ENCODE measurements around the gene EPOP.
"Not testable (repeated sequence)": the region's sequence is repeated elsewhere in the genome, so short reads cannot be mapped to it uniquely, and the experiment has no call there.

The EPOP gene

GRCh38 chr17:38628441-38628840 lies 46.3 kb downstream of the EPOP start:
- peak; percentile 4 for DNase-seq (ENCODE audit: low spot score)
- no peak for TF ChIP-seq CTCF (IDR thresholded peaks at IDR 0.05; ENCODE audit: extremely low read depth, missing control alignments)

- no peak for DNase-seq (ENCODE audit: low spot score)
Observed at GRCh38 chr17:38627957-38628356, 46.8 kb downstream of the EPOP start.

GRCh38 chr17:38626606-38627226 lies 48.0 kb downstream of the EPOP start:
- DNase-seq (ENCODE audit: low spot score), result not testable (repeated sequence)

More at GRCh38 chr17:38627957-38628356, 46.8 kb downstream of the EPOP start:
- TF ChIP-seq CTCF (IDR thresholded peaks at IDR 0.05; ENCODE audit: extremely low read depth, missing control alignments), result no peak

- DNase-seq (ENCODE audit: low spot score), result no peak
- no peak for TF ChIP-seq CTCF (IDR thresholded peaks at IDR 0.05; ENCODE audit: extremely low read depth, missing control alignments)
Observed at GRCh38 chr17:38625482-38625881, 49.3 kb downstream of the EPOP start.

- DNase-seq (ENCODE audit: low spot score), result peak; percentile 54
Observed at GRCh38 chr17:38624782-38625355, 49.9 kb downstream of the EPOP start.
